ENCODE results near the gene CDC7. TPM values are rescaled to one million over a fixed set of nuclear protein-coding genes. Genes with fewer than 3 reads are reported as not detected.

The CDC7 gene
- total RNA-seq, 1 donor from 2014 or later = 0.60 TPM

DNA sequence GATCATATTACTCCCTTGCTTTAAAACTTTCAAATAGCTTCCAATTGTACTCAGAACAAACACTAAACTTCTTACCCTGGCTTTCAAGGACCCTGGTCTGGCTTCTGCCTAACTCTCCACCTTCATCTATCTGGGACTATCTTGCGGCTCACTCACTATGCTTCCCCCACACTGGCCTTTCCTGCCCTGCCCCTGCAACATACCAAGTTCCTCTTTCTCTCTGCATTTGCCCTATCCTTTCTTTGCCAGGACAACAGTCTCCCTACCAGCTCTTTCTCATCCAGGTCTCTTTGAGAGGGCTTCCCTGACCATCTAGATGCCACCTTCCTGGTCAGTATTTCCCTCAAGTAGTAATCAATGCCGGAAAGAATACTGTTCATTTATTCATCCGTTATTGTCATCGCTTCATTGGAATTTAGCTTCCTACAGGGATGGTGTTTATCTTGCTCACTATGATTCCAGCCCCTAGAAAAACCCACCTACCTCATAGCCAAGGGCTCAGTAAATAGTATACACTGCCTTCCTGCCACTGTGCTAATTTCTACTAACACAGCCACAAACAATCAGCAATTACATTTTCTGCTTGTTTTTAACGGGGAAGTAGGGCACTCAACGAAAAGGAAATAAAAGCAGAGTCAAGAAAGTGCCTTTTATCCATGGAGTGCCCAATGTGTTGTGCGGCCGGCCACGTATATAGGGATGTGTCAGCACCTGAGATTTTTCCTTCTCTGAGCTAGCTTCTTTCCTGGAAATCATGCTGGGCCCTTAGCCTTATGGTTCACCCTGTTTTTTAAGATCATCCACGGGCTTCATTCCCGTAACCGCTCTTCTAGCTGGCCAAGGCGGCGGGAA lies 521 bp upstream of the CDC7 start:
- intact Hi-C loops (cut with micrococcal nuclease) = no loop called here
- TF ChIP-seq, protein P1, sequence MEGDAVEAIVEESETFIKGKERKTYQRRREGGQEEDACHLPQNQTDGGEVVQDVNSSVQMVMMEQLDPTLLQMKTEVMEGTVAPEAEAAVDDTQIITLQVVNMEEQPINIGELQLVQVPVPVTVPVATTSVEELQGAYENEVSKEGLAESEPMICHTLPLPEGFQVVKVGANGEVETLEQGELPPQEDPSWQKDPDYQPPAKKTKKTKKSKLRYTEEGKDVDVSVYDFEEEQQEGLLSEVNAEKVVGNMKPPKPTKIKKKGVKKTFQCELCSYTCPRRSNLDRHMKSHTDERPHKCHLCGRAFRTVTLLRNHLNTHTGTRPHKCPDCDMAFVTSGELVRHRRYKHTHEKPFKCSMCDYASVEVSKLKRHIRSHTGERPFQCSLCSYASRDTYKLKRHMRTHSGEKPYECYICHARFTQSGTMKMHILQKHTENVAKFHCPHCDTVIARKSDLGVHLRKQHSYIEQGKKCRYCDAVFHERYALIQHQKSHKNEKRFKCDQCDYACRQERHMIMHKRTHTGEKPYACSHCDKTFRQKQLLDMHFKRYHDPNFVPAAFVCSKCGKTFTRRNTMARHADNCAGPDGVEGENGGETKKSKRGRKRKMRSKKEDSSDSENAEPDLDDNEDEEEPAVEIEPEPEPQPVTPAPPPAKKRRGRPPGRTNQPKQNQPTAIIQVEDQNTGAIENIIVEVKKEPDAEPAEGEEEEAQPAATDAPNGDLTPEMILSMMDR (IDR thresholded peaks at IDR 0.05; ENCODE audit: borderline replicate concordance) = no peak
- Histone ChIP-seq H3K27ac (replicated peaks) (peak overlapping the region; percentile 89), H3K4me1 (peaks cover 21% of the 10 kb centered on the region), H3K36me3 (no peaks in the 10 kb centered on the region), H3K9me3 (replicated peaks) (no peaks in the 10 kb centered on the region), H3K4me3 (peak overlapping the region; percentile 76), H3K27me3 (ENCODE audit: low read depth) (no peaks in the 10 kb centered on the region)
- no peak for DNase-seq

DNA sequence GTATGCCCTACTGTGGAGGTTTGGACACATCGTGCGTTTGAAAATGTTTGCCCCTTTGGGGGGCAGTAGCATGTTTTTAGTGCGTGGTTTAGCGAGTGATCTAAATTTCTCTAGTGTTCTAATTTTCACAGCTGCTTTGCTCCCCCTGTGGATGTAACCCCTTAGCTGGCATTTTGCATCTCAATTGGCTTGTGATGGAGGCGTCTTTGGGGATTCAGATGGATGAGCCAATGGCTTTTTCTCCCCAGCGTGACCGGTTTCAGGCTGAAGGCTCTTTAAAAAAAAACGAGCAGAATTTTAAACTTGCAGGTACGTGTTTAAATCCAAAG lies 836 bp downstream of the CDC7 start:
- no peaks in the 10 kb centered on the region for H3K27me3 ChIP-seq (ENCODE audit: low read depth)
- H3K4me1 ChIP-seq = peaks cover 21% of the 10 kb centered on the region
- peak overlapping the region; percentile 76 for H3K4me3 ChIP-seq
- intact Hi-C loops (cut with micrococcal nuclease) = no loop called here
- DNase-seq = no peak
- TF ChIP-seq, protein P1 (IDR thresholded peaks at IDR 0.05; ENCODE audit: borderline replicate concordance) = no peak
- no peaks in the 10 kb centered on the region for H3K9me3 ChIP-seq (replicated peaks)
- no peaks in the 10 kb centered on the region for H3K36me3 ChIP-seq
- H3K27ac ChIP-seq (replicated peaks) = peak overlapping the region; percentile 89

- H3K4me3 ChIP-seq = peak overlapping the region; percentile 76
- no peak overlapping the region for H3K27ac ChIP-seq (replicated peaks)
- H3K9me3 ChIP-seq (replicated peaks) = no peaks in the 10 kb centered on the region
- intact Hi-C loops (cut with micrococcal nuclease) = no loop called here
- no peaks in the 10 kb centered on the region for H3K27me3 ChIP-seq (ENCODE audit: low read depth)
- no peaks in the 10 kb centered on the region for H3K36me3 ChIP-seq
- H3K4me1 ChIP-seq = peaks cover 21% of the 10 kb centered on the region
- DNase-seq = no peak
- TF ChIP-seq, protein P1 (IDR thresholded peaks at IDR 0.05; ENCODE audit: borderline replicate concordance) = no peak
Observed at GRCh38 chr1:91501971-91502671, 1.5 kb downstream of the CDC7 start.

GRCh38 chr1:91502672-91503184 lies 2.1 kb downstream of the CDC7 start:
- Histone ChIP-seq H3K27me3 (ENCODE audit: low read depth) (no peaks in the 10 kb centered on the region), H3K4me3 (no peak overlapping the region), H3K4me1 (peaks cover 21% of the 10 kb centered on the region), H3K36me3 (no peaks in the 10 kb centered on the region), H3K27ac (replicated peaks) (no peak overlapping the region), H3K9me3 (replicated peaks) (no peaks in the 10 kb centered on the region)
- TF ChIP-seq, protein P1 (IDR thresholded peaks at IDR 0.05; ENCODE audit: borderline replicate concordance) = no peak
- no peak for DNase-seq
- intact Hi-C loops (cut with micrococcal nuclease) = no loop called here

GRCh38 chr1:91503332-91503900 lies 2.8 kb downstream of the CDC7 start:
- intact Hi-C loops (cut with micrococcal nuclease) = no loop called here
- TF ChIP-seq, protein P1 (IDR thresholded peaks at IDR 0.05; ENCODE audit: borderline replicate concordance) = no peak

More at GRCh38 chr1:91503332-91503900, 2.8 kb downstream of the CDC7 start:
- no peak overlapping the region for H3K27ac ChIP-seq (replicated peaks)
- H3K4me3 ChIP-seq = no peak overlapping the region
- no peak for DNase-seq
- no peaks in the 10 kb centered on the region for H3K9me3 ChIP-seq (replicated peaks)
- H3K27me3 ChIP-seq (ENCODE audit: low read depth) = no peaks in the 10 kb centered on the region
- no peaks in the 10 kb centered on the region for H3K36me3 ChIP-seq
- H3K4me1 ChIP-seq = peaks cover 21% of the 10 kb centered on the region

Data from left ventricle myocardium inferior (tissue), 1 donor.